H9 (cell line): ENCODE data around the gene GARIN6. TPM values are rescaled to one million over a fixed set of nuclear protein-coding genes. Genes with fewer than 3 reads are reported as not detected.

Experiments used
- DNase-seq: peaks from one replicate; pipeline ENCODE4 v3.0.0-alpha.2; 2017
- H2AFZ ChIP-seq: one replicate; pipeline ENCODE4 v1.6.1; 2013; ENCODE audit warnings: mild to moderate bottlenecking, low read length, control low read depth, moderate library complexity
- H2AK5ac ChIP-seq: 2 replicates; pipeline ENCODE4 v1.6.1; 2013; ENCODE audit warnings: low read length, control low read depth, mixed read lengths; ENCODE audit not compliant: insufficient read length
- H2BK120ac ChIP-seq: one replicate; pipeline ENCODE4 v1.6.1; 2013; ENCODE audit warnings: low read depth, mild to moderate bottlenecking, low read length, control low read depth, inconsistent platforms; ENCODE audit not compliant: poor library complexity, severe bottlenecking
- H2BK12ac ChIP-seq: 2 replicates; pipeline ENCODE4 v1.6.1; 2013; ENCODE audit warnings: low read length, control low read depth, mixed read lengths, low read depth; ENCODE audit not compliant: insufficient read length
- H2BK15ac ChIP-seq: 2 replicates; pipeline ENCODE4 v1.6.1; 2013; ENCODE audit warnings: low read depth, low read length, control low read depth
- H2BK20ac ChIP-seq: one replicate; pipeline ENCODE4 v1.6.1; 2013; ENCODE audit warnings: low read depth, mild to moderate bottlenecking, low read length, control low read depth, inconsistent platforms; ENCODE audit not compliant: poor library complexity, severe bottlenecking
- H2BK5ac ChIP-seq: 2 replicates; pipeline ENCODE4 v1.6.1; 2013; ENCODE audit warnings: low read length, control low read depth, mixed read lengths; ENCODE audit not compliant: insufficient read length
- H3K14ac ChIP-seq: 2 replicates; pipeline ENCODE4 v1.6.1; 2013; ENCODE audit warnings: low read length, control low read depth; ENCODE audit not compliant: insufficient read depth
- H3K18ac ChIP-seq: 2 replicates; pipeline ENCODE4 v1.6.1; 2013; ENCODE audit warnings: low read depth, mild to moderate bottlenecking, mixed read lengths, low read length, control low read depth; ENCODE audit not compliant: insufficient read length
- H3K23ac ChIP-seq: 2 replicates; pipeline ENCODE4 v1.6.1; 2013; ENCODE audit warnings: low read length, control low read depth, mixed read lengths, low read depth; ENCODE audit not compliant: insufficient read length
- H3K23me2 ChIP-seq: 2 replicates; pipeline ENCODE4 v1.6.1; 2013; ENCODE audit warnings: low read depth, mild to moderate bottlenecking, mixed read lengths, low read length, control low read depth; ENCODE audit not compliant: insufficient read length, poor library complexity, severe bottlenecking
- H3K27ac ChIP-seq: 2 replicates; pipeline ENCODE4 v1.5.1; 2013; ENCODE audit warnings: low read length, control low read depth, mixed read lengths, low read depth; ENCODE audit not compliant: insufficient read length
- H3K27me3 ChIP-seq: 2 replicates; pipeline ENCODE4 v1.6.1; 2013; ENCODE audit warnings: low read length, control low read depth, inconsistent platforms; ENCODE audit not compliant: insufficient read depth
- H3K4ac ChIP-seq: 2 replicates; pipeline ENCODE4 v1.6.1; 2013; ENCODE audit warnings: low read depth, mild to moderate bottlenecking, control low read depth, inconsistent platforms, low read length, moderate library complexity
- H3K4me1 ChIP-seq: 2 replicates; pipeline ENCODE4 v1.6.1; 2013; ENCODE audit warnings: low read length, control low read depth, inconsistent platforms; ENCODE audit not compliant: insufficient read depth
- H3K4me2 ChIP-seq: 2 replicates; pipeline ENCODE4 v1.6.1; 2013; ENCODE audit warnings: low read length, control low read depth, mixed read lengths; ENCODE audit not compliant: insufficient read length, insufficient read depth
- H3K56ac ChIP-seq: 2 replicates; pipeline ENCODE4 v1.6.1; 2013; ENCODE audit warnings: low read depth, mild to moderate bottlenecking, mixed read lengths, low read length, control low read depth; ENCODE audit not compliant: insufficient read length
- H3K79me1 ChIP-seq: 2 replicates; pipeline ENCODE4 v1.6.1; 2013; ENCODE audit warnings: low read depth, mild to moderate bottlenecking, moderate library complexity, low read length, control low read depth, inconsistent platforms; ENCODE audit not compliant: insufficient read depth, poor library complexity, severe bottlenecking
- H3K79me2 ChIP-seq: 2 replicates; pipeline ENCODE4 v1.6.1; 2013; ENCODE audit warnings: low read length, control low read depth, inconsistent platforms; ENCODE audit not compliant: insufficient read depth
- H3K9ac ChIP-seq: 2 replicates; pipeline ENCODE4 v1.6.1; 2013; ENCODE audit warnings: low read length, control low read depth, mixed read lengths; ENCODE audit not compliant: insufficient read length; ENCODE audit errors: extremely low read depth
- H3K9me3 ChIP-seq: one replicate; pipeline ENCODE4 v1.6.1; 2013; ENCODE audit warnings: low read depth, low read length, inconsistent platforms; ENCODE audit not compliant: control insufficient read depth
- H3T11ph ChIP-seq: one replicate; pipeline ENCODE4 v1.6.1; 2013; ENCODE audit warnings: mild to moderate bottlenecking, low read length, control low read depth, inconsistent platforms
- H4K20me1 ChIP-seq: one replicate; pipeline ENCODE4 v1.6.1; 2013; ENCODE audit not compliant: control insufficient read depth, insufficient read length, insufficient read depth
- H4K5ac ChIP-seq: 2 replicates; pipeline ENCODE4 v1.6.1; 2013; ENCODE audit warnings: low read depth, mild to moderate bottlenecking, mixed read lengths, low read length, control low read depth; ENCODE audit not compliant: insufficient read length
- H4K8ac ChIP-seq: replicated peaks from 2 replicates; pipeline ENCODE4 v1.6.1; 2013; ENCODE audit warnings: low read length, control low read depth, mixed read lengths, low read depth; ENCODE audit not compliant: insufficient read length
- H4K91ac ChIP-seq: 2 replicates; pipeline ENCODE4 v1.6.1; 2013; ENCODE audit warnings: low read depth, mild to moderate bottlenecking, moderate library complexity, mixed read lengths, low read length, control low read depth; ENCODE audit not compliant: insufficient read length
- H3K27ac Mint-ChIP-seq, 3 experiments: 2 replicates in 2 of 3; 3 replicates in 1 of 3; pipeline ENCODE4 v1.8.0; 2020 to 2021; ENCODE audit warnings: mixed read lengths in 3 of 3, mild to moderate bottlenecking in 1 of 3, moderate library complexity in 1 of 3
- H3K27me3 Mint-ChIP-seq: 2 replicates; pipeline ENCODE4 v1.8.0; 2021; ENCODE audit warnings: low read depth, mild to moderate bottlenecking, moderate library complexity, mixed read lengths
- H3K36me3 Mint-ChIP-seq, 3 experiments: 2 replicates in 2 of 3; 3 replicates in 1 of 3; pipeline ENCODE4 v1.8.0; 2020 to 2021; ENCODE audit warnings: low read depth in 3 of 3, mixed read lengths in 3 of 3; ENCODE audit not compliant: insufficient read depth in 1 of 3
- H3K4me1 Mint-ChIP-seq, 2 experiments: 2 replicates each; pipeline ENCODE4 v1.8.0; 2020; ENCODE audit warnings: mixed read lengths in 2 of 2
- H3K4me3 Mint-ChIP-seq, 2 experiments: 2 replicates in 1 of 2; 3 replicates in 1 of 2; pipeline ENCODE4 v1.8.0; 2020 to 2021; ENCODE audit warnings: mild to moderate bottlenecking in 2 of 2, mixed read lengths in 2 of 2, moderate library complexity in 1 of 2
- H3K9me3 Mint-ChIP-seq, 2 experiments: 2 replicates in 1 of 2; 3 replicates in 1 of 2; pipeline ENCODE4 v1.8.0; 2020; ENCODE audit warnings: mild to moderate bottlenecking in 2 of 2, mixed read lengths in 2 of 2, moderate library complexity in 1 of 2
- CTCF ChIP-seq: fragments of 200-600 bp; sonication (generic); conservative IDR thresholded peaks from 3 replicates; pipeline ENCODE4 v1.8.0; 2021; ENCODE audit warnings: antibody characterized with exemption, mild to moderate bottlenecking
- WGBS: extraction: QIAGEN DNeasy Blood & Tissue Kit; methylation state at CpG from one replicate; pipeline ENCODE4 v1.1.7; 2013; ENCODE audit warnings: missing lambda C conversion rate, low lambda C conversion rate, mixed read lengths; ENCODE audit not compliant: insufficient read length; ENCODE audit errors: extremely low coverage; 5-methylcytosine and 5-hydroxymethylcytosine counted together
- total RNA-seq: library from RNA; stranded (reverse); gene quantifications from 2 replicates; pipeline ENCODE4 v1.2.1, GENCODE V29; 2021

GARIN6 gene
- total RNA-seq, 1 experiment from 2014 or later: not detected

- no peak overlapping the region for H2BK5ac ChIP-seq
- TF ChIP-seq CTCF: peak; percentile 55
- H3K18ac ChIP-seq: no peak overlapping the region
- no peak overlapping the region for H4K8ac ChIP-seq
- no peak overlapping the region for H2BK15ac ChIP-seq
- no peak overlapping the region for H4K5ac ChIP-seq
- no peak overlapping the region for H2BK12ac ChIP-seq
- H3K9me3 Mint-ChIP-seq: no peaks in the 10 kb centered on the region
- no peaks in the 10 kb centered on the region for H3K27me3 ChIP-seq
- H3K27ac ChIP-seq: no peak overlapping the region
- no peak overlapping the region for H3K56ac ChIP-seq
- no peaks in the 10 kb centered on the region for H3K36me3 Mint-ChIP-seq
- no peak overlapping the region for H3K27ac Mint-ChIP-seq
- no peak for DNase-seq
- H3K14ac ChIP-seq: no peak overlapping the region
- H3K4me2 ChIP-seq: no peak overlapping the region
- H3K4me1 ChIP-seq: no peaks in the 10 kb centered on the region; the same call in 1 of the 2 replicates
- H2BK20ac ChIP-seq: no peak overlapping the region
- H3K79me1 ChIP-seq: no peaks in the 10 kb centered on the region
- no peaks in the 10 kb centered on the region for H4K20me1 ChIP-seq
- H3K23ac ChIP-seq: no peak overlapping the region
- H2AFZ ChIP-seq: no peak overlapping the region
- H4K91ac ChIP-seq: no peak overlapping the region
- no peak overlapping the region for H3K9ac ChIP-seq
- H3T11ph ChIP-seq: no peak overlapping the region
- H3K27me3 Mint-ChIP-seq: no peaks in the 10 kb centered on the region
- H3K79me2 ChIP-seq: no peaks in the 10 kb centered on the region
- H3K4me3 Mint-ChIP-seq: no peak overlapping the region
- H3K4me1 Mint-ChIP-seq: peaks cover 3 to 9% of the 10 kb centered on the region in 2 experiments; a peak in 2 of 4 replicates
- no peaks in the 10 kb centered on the region for H3K9me3 ChIP-seq
- H2BK120ac ChIP-seq: no peak overlapping the region
- WGBS: no CpG with 5 or more reads among the region's 1 CpG
- H3K23me2 ChIP-seq: no peaks in the 10 kb centered on the region
- no peak overlapping the region for H2AK5ac ChIP-seq
- no peak overlapping the region for H3K4ac ChIP-seq
Measured at GRCh38 chr12:99658671-99659349, 11.3 kb downstream of the GARIN6 start.
